ENCODE results near the gene FRA10AC1. TPM values are rescaled to one million over a fixed set of nuclear protein-coding genes. Genes with fewer than 3 reads are reported as not detected.

FRA10AC1 gene
- total RNA-seq, 1 donor from 2014 or later: 2.9 TPM

- no peak for DNase-seq (ENCODE audit: low spot score)
- no peak for ATAC-seq
Observed at GRCh38 chr10:93639791-93640190, 62.6 kb downstream of the FRA10AC1 start.

DNA sequence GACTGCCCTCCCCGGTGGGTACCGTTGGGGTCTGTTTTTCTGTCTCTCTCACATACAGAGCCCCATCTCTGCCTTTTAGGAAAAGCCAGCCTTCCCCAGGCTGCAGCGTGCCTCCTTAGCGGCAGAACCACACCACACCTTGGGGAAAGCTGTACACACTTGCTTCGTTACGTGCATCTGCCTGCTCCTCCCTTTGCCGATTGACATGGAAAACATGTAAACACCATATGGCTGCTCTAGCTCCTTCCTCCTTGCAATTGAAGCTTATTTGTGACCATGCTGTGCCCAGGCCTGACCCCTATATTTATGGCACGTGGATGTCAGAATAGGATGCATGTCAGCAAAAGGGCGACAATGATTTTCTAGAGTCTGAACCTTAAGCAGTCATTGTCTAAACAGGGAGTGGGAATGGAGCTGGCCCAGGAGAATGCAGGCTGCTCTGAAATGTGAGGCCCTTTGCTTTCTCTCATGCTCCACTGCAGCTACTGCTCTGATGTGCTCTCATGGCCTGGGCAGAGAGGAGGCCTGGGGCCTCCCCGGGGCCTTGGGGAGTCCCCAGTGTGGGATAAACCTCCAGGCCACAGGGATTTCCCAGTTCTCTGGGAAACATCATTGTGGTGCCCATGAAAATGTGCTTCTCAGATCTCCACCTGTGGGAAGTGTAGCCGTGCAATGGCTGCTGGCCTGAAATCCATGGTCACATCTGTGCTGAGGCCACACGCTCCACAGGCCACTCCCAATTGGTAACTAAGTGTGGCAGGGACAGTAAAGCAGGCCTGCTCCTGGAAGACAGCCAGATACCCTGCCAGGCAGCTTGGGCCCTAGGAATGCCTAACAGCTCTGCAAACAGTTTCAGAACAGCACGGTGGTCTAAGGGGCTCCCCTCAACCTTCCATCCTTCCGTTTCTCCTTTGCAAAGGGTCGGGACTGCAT, 71.5 kb downstream of the FRA10AC1 start:
- ATAC-seq (no peak), DNase-seq (ENCODE audit: low spot score) (no peak)

GRCh38 chr10:93629647-93630305, 72.6 kb downstream of the FRA10AC1 start:
- ATAC-seq (no peak), DNase-seq (ENCODE audit: low spot score) (no peak)

GRCh38 chr10:93628858-93629257, 73.5 kb downstream of the FRA10AC1 start:
- ATAC-seq (no peak), DNase-seq (ENCODE audit: low spot score) (no peak)

DNA sequence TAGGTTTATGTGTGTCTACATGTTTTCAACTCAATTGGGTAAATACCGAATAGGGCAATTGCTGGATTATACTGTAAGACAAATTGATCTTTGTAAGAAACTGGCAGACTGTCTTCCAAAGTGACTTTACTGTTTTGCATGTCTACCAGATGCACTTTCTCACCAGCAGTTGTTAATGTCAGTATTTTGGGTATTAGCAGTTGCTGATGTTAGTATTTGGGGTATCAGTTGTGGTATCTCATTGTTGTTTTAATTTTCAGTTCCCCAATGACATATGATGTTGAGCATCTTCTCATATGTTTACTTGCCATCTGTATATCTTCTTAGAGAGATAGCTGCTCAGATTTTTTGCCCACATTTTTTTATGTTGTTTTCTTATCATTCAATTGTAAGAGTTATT, 79.5 kb downstream of the FRA10AC1 start:
- no peak for ATAC-seq
- no peak for DNase-seq (ENCODE audit: low spot score)

DNA sequence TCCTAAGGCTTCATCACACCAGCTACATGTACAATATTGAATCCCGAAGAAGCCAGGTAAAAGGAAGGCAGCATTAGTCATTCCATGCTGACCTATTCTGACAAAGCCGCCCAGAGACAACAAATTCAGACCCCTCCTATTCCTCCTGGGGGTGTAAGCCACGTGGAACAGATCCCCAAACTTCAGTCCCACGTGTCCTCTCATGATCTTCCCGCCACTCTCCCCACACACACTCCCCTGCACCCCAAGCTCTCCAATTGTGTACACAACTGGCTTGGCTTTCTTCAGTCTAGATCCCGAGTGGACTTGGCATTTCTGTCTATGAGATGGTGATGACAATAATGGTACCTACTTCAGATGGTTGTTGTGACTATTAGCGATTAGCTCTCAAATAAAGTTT, 81.5 kb downstream of the FRA10AC1 start:
- ATAC-seq (no peak), DNase-seq (ENCODE audit: low spot score) (no peak)

Other genes with a start within 250 kb of the FRA10AC1 start
- 3.2 TPM for gene MYOF, start 220.3 kb downstream of the FRA10AC1 start, total RNA-seq
- 0.08 TPM for gene CEP55, start 206.0 kb downstream of the FRA10AC1 start, total RNA-seq
- gene FFAR4, start 135.9 kb downstream of the FRA10AC1 start, total RNA-seq: 0.25 TPM
- gene RBP4, start 101.4 kb downstream of the FRA10AC1 start, total RNA-seq: 6,485 TPM
- gene PDE6C, start 90.1 kb downstream of the FRA10AC1 start, total RNA-seq: not detected
- gene LGI1, start 55.3 kb upstream of the FRA10AC1 start, total RNA-seq: 0.75 TPM
- gene SLC35G1, start 191.4 kb upstream of the FRA10AC1 start, total RNA-seq: 2.9 TPM